T1000 (cell line): ENCODE data around the gene TRAF4.
"Not testable (repeated sequence)": the region's sequence is repeated elsewhere in the genome, so short reads cannot be mapped to it uniquely, and the experiment has no call there.

Experiments
- DNase-seq: peaks from one replicate; lab custom pipeline; 2025; ENCODE audit warnings: mixed read lengths; lab: John Stamatoyannopoulos, UW

Gene TRAF4

DNA sequence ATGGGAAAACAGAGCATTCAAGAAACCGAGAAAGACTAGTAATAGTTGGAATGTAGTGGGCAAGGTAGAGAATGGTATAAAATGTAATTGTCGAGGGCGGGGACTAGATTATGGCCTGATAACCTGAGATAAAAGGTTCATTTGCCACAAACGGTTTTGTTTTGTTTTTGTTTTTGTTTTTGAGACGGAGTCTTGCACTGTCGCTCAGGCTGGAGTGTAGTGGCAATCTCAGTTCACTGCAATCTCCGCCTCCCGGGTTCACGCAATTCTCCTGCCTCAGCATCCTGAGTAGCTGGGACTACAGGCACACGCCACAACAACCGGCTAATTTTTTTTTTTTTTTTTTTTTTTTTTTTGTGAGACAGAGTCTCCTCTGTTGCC is 13.9 kb upstream of the TRAF4 start:
- no peak for DNase-seq

GRCh38 chr17:28733346-28733745 is 10.5 kb upstream of the TRAF4 start:
- no peak for DNase-seq

DNA sequence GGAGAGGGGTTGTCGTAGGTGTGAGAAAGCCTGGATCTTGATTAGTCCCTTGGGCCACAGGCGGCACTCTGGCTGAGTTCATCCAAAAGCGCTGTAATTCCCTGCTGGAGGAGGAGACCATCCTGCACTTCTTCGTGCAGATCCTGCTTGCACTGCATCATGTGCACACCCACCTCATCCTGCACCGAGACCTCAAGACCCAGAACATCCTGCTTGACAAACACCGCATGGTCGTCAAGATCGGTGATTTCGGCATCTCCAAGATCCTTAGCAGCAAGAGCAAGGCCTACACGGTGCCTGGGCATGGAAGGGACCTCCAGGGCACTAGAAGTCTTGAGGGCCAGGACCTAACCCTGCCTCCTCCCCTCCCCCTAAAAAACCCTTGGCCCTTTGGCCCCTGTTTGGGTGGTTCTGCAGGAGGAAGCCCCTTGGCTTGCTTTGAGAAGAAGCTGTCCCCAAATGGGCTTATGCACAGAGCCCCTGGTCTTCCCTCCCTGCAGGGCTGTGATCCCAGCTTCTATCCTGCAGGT is 9.0 kb upstream of the TRAF4 start:
- DNase-seq: no peak

DNA sequence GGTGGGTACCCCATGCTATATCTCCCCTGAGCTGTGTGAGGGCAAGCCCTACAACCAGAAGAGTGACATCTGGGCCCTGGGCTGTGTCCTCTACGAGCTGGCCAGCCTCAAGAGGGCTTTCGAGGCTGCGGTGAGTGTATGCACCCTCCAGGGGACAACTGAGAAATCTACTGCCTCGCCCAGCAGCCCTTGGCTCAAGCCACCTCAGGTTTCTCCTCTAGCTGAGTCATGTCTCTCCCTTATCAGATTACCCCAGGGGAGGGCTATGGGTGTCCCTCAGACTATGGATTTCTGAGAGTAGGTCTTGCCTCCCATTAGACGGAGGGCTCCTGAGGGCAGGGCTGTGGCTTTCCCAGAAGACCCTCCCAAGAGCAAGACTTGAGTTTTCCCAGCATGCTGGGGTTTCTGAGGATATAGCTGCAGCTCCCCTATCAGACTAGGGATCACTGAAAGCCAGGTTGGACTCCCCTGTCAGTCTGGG is 8.5 kb upstream of the TRAF4 start:
- no peak for DNase-seq

DNA sequence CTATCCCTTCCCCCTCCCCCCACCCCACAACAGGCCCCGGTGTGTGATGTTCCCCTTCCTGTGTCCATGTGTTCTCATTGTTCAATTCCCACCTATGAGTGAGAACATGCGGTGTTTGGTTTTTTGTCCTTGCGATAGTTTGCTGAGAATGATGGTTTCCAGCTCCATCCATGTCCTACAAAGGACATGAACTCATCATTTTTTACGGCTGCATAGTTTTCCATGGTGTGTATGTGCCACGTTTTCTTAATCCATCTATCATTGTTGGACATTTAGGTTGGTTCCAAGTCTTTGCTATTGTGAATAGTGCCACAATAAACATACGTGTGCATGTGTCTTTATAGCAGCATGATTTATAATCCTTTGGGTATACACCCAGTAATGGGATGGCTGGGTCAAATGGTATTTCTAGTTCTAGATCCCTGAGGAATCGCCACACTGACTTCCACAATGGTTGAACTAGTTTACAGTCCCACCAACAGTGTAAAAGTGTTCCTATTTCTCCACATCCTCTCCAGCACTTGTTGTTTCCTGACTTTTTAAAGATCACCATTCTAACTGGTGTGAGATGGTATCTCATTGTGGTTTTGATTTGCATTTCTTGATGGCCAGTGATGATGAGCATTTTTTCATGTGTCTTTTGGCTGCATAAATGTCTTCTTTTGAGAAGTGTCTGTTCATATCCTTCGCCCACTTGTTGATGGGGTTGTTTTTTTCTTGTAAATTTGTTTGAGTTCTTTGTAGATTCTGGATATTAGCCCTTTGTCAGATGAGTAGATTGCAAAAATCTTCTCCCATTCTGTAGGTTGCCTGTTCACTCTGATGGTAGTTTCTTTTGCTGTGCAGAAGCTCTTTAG is 7.7 kb upstream of the TRAF4 start:
- not testable (repeated sequence) for DNase-seq

GRCh38 chr17:28737316-28737715 is 6.5 kb upstream of the TRAF4 start:
- no peak for DNase-seq

GRCh38 chr17:28737770-28738679 is 5.8 kb upstream of the TRAF4 start:
- no peak for DNase-seq

- DNase-seq: no peak
Observed at GRCh38 chr17:28738680-28739384, 5.0 kb upstream of the TRAF4 start.

DNA sequence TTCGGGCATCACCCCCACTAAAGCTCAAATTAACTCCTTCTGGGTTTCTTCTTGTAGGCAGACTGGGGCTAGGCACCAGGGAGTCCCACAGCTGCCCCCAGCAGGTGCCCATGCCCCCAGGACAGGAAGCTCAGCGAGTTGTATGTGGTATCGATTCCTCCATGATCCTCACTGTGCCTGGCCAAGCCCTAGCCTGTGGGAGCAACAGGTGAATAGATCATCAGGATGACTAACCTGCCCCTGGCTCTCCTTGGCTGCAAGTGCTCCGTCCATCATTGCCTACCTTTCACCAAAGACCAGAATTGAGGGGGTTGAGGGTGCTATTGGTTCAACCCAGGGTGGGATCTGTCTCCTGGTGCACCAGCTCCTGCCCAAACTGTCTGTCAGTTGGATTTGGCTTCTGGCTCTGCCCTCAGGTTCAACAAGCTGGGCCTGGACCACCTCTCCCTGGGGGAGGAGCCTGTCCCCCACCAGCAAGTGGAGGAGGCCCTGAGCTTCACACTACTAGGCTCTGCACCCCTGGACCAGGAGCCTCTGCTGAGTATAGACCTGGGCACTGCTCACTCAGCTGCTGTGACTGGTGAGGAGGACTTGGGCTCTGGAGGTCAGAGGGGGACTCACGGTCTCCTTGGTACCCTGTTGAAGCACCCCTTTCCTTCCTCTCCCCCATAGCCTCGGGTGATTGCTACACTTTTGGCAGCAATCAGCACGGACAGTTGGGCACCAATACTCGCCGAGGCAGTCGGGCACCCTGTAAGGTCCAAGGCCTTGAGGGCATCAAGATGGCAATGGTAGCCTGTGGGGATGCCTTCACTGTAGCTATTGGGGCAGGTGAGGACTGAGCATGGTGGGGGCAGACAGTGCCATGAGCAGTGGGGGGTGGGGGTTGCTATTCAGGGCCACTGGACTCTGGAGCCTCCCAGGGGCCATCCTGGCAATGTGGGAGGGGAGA is 3.1 kb upstream of the TRAF4 start:
- no peak for DNase-seq

DNA sequence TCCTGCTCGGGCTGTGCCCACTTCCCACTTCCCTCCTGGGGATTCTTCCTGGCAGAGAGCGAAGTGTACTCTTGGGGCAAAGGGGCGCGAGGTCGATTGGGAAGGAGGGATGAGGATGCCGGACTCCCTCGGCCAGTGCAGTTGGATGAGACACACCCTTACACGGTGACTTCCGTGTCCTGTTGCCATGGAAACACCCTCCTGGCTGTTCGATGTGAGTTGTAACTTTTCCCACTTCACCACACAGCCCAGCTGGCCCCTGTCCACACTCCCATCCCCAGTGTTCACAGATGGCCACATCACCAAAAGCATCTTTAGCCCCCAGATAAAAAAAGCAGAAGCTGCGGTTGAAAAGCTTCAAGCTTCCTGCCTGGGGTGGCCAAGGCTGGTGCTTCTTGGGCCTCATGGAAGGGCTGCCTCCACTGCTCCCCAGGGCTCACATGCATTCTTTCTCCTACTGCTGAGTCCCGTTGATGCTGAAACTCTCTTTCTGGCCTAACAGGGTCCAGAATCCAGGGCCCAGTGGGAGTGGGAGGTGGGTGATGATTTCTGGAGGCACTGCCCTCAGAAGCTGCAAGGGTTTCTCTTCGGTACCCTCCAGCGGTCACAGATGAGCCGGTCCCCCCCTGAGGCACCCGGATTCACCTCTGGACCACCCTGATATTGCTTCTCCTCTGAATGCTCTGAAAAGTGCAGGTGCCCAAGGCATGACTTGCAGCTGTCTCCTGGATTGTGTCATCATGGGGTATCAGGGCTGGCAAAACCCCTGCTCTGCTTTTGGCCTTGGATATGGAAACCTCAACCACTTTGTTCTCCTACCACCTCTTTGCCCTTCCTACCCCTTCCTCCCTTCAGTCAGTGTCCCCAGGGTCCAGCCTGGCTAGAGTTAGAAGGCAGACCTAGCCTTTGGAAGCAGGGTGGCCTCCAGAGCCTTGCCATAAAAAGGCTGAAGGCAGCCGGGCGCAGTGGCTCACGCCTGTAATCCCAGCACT is 2.2 kb upstream of the TRAF4 start:
- no peak for DNase-seq

- DNase-seq: no peak
Observed at GRCh38 chr17:28744104-28744971, 527 bp downstream of the TRAF4 start.

DNA sequence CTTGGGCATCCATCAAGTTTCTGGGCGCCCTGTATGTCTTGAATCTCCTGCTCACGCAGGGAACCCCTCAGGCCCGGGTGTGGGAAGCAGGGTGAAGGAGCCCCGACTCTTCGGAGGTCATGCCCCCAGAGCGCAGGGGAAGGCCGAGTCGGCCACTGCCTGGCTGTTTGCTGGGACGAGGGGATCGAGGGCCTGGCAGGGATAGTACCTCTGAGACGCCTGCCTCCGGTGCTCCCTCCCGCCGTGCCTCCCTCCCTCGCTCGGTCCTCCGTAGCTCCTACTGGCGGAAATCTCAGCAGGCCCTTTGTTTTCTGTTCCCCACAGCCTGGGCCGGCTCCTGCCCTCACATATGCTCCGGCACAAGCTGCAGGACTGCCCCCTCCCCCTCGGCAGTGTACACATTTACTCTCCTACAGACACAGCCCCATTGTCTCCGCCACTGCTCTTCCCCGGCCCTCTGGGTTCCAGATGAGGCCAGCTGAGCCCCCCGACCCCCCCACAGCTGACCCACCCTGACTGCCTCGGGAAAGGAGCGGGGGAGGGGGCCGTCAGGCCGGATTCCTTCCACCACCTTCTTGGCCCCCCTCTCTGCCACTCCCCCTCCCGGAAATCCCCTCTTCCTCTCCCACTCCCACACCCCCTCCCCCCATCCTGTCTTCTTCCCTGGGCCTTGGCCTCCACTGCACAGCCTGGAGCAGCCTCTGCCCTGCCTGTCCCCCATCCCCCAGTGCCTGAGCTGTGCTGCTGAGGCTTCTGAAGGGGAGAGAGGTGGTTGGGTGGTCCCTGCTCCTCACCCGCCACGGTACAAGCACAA is 1.4 kb downstream of the TRAF4 start:
- DNase-seq: no peak

GRCh38 chr17:28745786-28746411 is 2.1 kb downstream of the TRAF4 start:
- DNase-seq: peak; percentile 66

- DNase-seq: no peak
Observed at GRCh38 chr17:28746611-28747050, 2.8 kb downstream of the TRAF4 start.

- no peak for DNase-seq
Observed at GRCh38 chr17:28747051-28747691, 3.4 kb downstream of the TRAF4 start.
